ENCODE measurements around the gene BMP6.

BMP6 gene

DNA sequence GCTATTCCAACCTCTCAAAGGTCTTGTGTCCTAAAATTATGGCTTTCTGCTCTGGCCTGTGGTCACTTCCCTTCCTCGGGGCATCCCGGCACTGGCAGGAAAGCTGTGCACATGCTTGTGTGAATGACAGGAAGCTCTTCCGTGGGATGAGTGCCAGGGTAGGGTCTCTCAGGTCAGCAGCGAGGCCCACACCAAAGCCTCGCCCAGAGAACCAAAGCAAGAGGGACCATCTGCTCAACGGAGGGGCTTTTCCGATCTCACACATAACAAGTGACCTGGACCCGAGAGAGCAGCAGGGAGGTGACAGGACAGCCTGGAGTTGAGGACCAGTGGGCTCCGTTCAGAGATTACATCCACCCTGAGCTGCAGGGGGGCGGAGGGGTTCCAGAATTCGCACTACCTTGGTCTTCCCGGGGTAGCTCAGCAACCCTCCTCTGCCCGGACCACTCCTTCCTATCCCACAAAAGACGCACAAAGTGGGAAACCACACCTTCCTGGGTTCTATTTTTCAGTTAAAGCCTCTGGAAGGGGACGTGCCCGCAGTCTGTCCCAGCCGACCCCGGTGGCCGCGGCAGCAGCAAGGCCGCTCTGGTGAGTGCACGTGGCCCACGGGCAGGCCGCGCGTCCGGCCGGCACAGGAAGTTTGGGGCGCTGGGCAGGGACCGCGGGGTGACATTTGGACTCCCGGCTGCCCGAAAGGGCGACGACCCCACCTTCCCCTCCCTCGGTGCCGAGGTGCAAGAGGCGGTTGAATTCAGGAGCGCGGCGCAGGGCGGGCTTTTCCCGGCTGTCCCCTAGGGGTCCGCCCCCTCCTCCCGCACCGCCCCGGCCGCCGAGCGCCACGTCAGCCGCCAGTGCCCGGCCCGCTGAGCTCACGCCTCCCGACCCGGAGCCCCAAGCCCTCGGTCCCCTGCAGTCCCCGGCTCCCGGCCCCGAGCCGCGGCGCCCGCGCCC lies 183.7 kb downstream of the BMP6 start:
- DNase-seq: peak; percentile 26

- peak; percentile 42 for DNase-seq
Observed at GRCh38 chr6:7910298-7910653, 184.4 kb downstream of the BMP6 start.

DNA sequence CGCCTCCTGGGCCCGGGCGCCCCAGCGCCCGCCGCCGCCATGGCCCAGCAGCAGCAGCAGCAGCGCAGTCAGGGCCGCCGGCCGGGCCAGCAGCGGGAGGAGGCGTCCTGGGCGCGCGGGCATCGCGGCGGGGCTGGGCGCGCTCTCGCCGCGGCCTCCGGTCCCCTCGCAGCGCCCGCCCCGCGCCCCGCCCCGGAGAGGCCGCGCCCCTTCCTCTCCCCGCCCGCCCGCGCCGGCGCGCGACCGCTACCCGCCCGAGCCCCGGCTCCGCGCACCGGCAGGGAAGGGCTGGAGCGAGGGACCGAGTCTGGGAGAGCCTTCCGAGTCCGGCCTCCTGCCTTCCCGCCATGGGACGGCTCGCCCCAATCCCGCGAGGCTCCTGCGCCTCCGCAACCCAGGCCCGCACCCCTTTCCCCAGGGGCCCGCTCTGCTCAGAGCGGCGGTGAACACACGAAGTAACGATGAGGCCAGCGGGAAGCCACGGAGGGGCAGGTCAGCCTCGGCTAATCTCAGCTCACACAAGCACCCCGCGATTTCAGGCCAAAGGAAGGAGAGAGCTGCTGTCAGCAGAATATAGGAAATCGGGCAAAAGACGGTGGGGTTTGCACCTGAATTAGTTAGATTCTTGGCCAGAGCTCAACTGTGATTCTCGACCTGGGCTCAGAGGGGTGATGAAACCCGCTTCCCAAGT lies 184.9 kb downstream of the BMP6 start, which contains the start of gene TXNDC5:
TXNDC5 (minus strand) TSS at position 135 of the 691 bp plus-strand sequence; CDS start at position 123, 12 bp downstream.
- DNase-seq: peak; percentile 42

- DNase-seq: no peak
Observed at GRCh38 chr6:7911345-7911725, 185.4 kb downstream of the BMP6 start.

DNA sequence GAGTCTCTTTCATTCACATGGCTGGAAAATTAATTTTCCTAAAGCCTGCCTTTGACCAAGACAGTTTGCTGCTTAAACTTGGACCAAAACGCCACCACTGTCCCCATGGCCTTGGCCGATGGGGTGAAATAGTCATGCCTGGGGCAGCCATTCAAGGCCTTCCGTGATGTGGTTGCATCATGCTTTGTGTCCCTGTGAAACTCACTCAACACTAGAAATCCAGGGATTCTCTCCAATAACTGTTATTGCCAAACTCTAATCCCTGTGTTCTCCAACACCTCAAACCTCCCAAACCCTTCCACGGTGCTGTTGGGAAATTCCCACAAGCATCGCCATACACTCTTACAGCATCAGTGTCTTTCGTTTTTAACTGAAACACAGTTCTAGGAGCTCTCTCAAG lies 186.1 kb downstream of the BMP6 start:
- DNase-seq: no peak

DNA sequence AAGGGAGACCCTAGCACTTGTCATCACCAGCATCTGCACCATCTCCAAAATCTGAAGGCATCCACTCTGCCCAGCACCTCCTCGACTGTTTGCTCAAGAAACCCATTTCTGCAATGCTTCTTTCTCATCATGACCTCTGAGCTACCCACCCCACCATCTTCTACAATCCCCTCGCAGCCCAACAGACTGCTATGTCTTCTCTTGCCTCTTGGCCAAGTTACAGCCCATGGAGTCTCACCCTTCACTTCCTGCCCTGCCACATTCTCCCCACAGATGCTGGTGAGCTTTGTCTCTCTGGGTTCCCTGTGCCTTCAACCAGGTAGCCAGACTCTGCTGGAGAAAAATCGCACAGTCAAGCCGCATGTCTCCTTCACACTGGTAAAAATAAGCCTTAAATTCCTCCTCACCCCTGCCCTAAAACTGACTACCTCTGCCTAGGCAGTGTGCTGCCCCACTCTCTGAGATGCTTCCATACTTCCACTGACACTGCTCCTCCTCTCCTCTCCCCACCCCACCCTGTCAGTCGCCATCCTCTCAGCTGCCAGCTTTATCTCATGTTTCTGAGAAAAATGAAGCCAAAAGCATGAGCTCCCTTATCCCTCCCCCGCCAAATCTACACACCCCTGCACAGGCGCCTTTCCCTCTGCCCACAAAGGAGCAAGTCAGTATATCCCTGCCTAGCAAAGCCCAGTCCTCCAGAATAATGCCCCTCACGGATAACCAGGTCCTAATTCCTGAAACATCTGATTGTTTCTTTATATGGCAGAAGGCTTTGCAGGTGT lies 187.0 kb downstream of the BMP6 start:
- DNase-seq: no peak

DNA sequence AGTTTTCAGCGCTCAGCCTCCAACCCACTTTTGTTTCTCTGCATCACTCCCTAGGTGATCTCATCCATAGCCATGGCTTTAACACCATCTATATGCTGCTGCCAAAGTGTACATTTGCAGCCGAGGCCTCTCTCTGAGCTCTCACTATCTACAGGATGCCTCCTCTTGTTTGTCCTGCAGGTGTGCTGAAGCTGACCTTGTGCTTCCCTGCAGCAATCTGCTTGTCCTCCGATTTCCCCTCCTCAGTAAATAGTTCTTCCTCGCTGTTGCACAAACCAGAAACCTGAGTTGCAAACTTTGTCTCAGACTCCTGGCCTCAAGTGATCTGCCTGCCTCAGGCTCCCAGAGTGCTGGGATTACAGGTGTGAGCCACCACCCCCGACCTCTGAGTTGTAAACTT lies 188.4 kb downstream of the BMP6 start:
- no peak for DNase-seq

- DNase-seq: no peak
Observed at GRCh38 chr6:7914991-7915789, 189.3 kb downstream of the BMP6 start.

GRCh38 chr6:7916959-7917358 lies 191.1 kb downstream of the BMP6 start:
- no peak for DNase-seq

GRCh38 chr6:7917729-7918128 lies 191.8 kb downstream of the BMP6 start:
- DNase-seq: no peak

- DNase-seq: no peak
Observed at GRCh38 chr6:7918403-7918802, 192.5 kb downstream of the BMP6 start.

- DNase-seq: no peak
Observed at GRCh38 chr6:7919871-7920270, 194.0 kb downstream of the BMP6 start.

DNA sequence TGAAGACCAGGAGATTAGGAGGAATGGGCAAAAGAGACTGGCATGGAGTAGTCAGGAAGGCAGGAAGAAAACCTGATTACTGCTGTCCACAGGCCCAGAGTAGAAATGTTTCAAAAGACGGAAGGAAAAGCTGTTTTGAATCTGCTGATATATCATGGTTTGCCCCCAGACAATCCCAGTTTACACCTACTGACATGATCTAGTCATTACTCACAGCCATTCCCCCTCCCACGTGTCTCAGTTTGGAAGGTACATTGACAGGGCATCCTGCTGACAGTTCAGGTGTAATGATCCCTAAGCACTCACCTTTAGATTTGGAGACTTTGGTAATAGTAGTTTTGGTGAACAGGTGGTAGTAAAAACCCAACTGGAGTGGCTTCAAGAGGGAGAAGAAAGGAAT lies 194.5 kb downstream of the BMP6 start:
- no peak for DNase-seq

- no peak for DNase-seq
Observed at GRCh38 chr6:7921046-7921445, 195.1 kb downstream of the BMP6 start.

DNA sequence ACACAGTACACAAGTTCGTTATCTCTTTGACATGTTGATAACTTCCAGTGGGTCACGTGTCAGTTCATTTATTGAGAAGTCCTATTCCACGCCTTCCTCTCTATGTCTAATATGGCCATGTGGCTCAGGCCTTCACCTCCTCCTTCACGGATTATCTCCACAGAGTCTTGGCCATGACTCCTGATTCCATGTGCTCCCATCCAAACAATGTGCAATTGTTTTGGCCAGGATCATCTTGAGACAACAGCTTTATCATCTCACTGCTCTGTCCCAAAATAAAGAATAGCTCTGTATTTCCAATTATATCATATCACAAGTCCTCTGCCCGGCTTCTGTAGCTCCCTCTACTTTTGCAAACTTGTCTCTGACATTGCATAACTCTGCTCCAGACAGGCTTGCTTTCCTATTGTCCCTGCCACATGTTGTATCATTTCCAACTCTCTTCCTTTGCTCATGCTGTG lies 195.8 kb downstream of the BMP6 start:
- no peak for DNase-seq

- DNase-seq: no peak
Observed at GRCh38 chr6:7922596-7922995, 196.7 kb downstream of the BMP6 start.

DNA sequence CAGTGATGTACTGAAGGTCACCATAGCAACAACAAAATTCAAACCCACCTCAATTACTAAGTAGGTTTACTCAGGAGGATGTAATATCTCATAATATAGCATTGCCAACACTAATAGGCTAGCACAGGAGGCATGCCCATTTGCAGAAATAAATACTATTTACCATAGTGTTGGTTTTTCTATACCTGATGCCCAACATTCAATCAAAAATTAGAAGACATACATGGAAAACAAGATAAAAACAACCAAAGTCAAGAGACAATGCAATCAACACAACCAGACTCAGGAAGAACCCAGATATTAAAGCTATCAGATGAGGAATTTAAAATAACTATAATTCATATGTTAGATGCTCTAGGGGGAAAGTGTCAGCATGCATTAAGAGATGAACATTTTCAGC lies 199.0 kb downstream of the BMP6 start:
- no peak for DNase-seq

Data from NCI-H1694 (cell line).